GM12875 (cell line): ENCODE results near the gene RBM26.

Source experiments
- H3K4me3 ChIP-seq: one replicate; pipeline ENCODE4 v1.5.1; 2011; ENCODE audit warnings: low read depth, low read length, control low read depth
- TF ChIP-seq, protein P1 (sequence below): IDR thresholded peaks from 2 replicates; pipeline ENCODE4 v1.5.1; 2011; ENCODE audit warnings: low read depth, mild to moderate bottlenecking, control low read depth, inconsistent platforms, low read length, moderate library complexity, borderline replicate concordance; ENCODE audit not compliant: insufficient read depth

The RBM26 gene

DNA sequence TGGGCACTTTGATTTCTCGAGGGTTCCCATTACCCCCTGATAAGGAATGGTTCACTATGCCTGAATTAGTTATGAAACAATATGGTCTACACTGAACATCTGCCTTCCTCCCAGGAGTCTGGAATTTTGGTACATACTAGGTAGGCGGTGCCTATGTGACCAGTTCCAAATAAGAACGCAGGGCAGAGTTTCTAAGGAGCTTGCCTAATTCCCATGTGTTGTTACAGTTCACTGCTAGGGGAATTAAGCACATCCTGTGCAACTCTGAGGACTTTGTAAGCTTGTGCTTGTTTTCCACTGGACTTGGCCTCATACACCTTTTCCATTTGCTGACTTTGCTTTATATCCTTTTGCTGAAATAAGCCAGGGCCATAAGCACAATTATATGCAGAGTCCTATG lies 29.2 kb downstream of the RBM26 start:
- H3K4me3 ChIP-seq, result no peak overlapping the region
- TF ChIP-seq, protein P1, sequence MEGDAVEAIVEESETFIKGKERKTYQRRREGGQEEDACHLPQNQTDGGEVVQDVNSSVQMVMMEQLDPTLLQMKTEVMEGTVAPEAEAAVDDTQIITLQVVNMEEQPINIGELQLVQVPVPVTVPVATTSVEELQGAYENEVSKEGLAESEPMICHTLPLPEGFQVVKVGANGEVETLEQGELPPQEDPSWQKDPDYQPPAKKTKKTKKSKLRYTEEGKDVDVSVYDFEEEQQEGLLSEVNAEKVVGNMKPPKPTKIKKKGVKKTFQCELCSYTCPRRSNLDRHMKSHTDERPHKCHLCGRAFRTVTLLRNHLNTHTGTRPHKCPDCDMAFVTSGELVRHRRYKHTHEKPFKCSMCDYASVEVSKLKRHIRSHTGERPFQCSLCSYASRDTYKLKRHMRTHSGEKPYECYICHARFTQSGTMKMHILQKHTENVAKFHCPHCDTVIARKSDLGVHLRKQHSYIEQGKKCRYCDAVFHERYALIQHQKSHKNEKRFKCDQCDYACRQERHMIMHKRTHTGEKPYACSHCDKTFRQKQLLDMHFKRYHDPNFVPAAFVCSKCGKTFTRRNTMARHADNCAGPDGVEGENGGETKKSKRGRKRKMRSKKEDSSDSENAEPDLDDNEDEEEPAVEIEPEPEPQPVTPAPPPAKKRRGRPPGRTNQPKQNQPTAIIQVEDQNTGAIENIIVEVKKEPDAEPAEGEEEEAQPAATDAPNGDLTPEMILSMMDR, result no peak

DNA sequence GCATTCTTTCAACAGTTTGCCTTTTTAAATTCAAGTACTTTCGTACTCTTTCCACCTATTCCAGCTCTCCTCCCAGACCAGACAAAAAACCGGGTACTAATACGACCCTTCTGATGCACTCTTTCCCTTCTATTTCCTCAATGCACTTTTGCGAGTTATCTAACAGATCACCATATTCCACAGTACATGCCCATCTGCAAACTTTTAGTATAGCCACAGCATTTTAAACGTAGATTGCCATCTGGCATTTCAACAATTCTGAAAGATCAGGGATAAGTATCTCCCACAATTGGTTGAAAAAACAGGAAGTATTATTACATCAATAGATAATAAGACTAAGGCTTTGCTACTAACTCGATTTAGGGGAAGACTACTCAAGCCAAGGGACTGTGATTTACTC lies 31.5 kb downstream of the RBM26 start:
- TF ChIP-seq, protein P1, result no peak
- no peak overlapping the region for H3K4me3 ChIP-seq

DNA sequence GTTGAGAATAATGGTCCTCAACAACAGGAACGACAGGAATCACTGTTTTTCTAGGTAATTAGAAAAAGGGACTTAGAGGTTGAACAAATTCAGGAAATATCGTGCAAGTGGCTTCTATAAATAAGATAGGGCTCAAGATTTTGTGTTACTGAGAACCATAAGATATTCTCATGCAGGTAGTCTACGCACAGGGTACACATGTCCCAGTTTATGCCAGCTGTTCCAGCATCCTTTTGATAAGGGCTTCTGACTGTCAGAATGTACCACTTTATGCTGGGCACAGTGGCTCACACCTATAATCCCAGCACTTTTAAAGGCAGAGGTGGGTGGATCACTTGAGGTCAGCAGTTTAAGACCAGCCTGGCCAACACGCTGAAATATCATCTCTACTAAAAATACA lies 32.1 kb downstream of the RBM26 start:
- no peak overlapping the region for H3K4me3 ChIP-seq
- TF ChIP-seq, protein P1, result no peak

DNA sequence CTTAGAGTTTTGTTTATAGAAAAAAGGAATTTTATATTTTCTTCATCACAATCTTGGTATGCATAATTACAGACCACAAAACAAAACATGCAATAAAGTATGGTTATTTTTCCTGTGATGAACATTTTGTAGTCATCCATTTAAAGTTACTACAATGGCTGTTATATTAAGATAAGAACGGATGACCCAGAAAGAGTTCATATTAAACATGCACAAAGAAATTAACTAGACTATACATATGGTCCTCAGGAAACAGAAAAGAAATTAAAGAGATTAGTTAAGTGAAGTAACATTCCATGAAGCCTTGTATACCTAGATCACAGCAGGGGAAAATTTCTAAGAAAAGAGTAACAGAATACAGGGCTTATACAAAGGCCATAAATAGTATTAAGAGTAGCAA lies 36.8 kb downstream of the RBM26 start:
- no peak overlapping the region for H3K4me3 ChIP-seq
- TF ChIP-seq, protein P1, result no peak

DNA sequence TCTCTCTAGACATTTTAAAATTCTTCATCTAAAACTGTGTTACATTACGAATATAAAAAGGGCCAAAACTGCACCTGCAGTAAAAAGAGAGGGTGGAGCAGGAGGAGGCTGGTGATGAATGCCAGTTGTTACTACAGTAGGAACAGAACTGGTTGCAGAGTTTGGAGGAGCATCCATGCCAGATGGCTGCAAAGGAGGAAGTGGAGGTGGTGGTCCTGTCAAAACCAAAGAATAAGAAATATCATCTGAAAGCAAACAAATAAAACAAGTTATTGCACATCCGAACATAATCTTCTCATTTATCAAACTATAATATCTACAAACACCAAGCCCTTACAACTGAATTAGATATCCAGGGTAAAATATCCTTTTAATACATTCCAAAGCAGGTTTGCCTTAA lies 40.1 kb downstream of the RBM26 start:
- no peak overlapping the region for H3K4me3 ChIP-seq
- TF ChIP-seq, protein P1, result no peak

DNA sequence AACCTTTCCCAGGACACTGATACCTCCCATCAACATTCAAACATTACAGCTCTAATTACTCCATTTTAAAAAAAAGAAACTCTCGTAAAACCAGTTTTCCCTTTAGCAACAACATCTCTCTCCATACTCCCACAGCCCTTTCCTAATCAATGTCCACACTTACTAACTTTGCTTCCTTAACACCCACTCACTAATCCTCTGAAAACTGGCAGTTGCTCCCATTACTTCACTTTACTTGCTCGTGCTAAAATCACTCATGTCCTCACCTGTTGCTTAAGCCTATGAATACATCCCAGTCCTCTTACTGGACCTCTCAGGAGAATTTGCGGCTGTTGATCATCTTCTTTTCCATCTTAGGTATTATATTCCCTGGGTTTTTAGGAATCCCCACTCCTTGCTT lies 44.8 kb downstream of the RBM26 start:
- H3K4me3 ChIP-seq, result no peak overlapping the region
- TF ChIP-seq, protein P1, result no peak

DNA sequence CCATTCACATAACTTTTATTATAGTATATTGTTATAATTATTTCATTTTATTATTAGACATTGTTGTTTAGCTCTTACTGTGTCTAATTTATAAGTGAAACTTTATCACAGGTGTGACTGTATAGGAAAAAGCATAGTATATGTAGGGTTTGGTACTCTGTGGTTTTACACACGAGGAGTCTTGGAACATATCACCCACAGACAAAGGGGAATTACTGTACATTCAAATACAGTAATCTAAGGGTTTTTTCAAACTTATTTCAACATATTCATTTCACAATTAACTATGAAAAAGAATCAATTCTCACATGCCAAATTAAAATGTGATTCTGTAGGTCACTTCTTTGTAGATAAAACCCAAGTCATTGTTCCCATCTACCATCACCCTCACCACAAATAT lies 46.0 kb downstream of the RBM26 start:
- H3K4me3 ChIP-seq, result no peak overlapping the region
- TF ChIP-seq, protein P1, result no peak
